Peyer's patch (tissue), 4 donors: ENCODE results near the gene TRPV5.

Source experiments
- POLR2A ChIP-seq, 2 donors: fragments of 450-650 bp; IDR thresholded peaks; one replicate each; pipeline ENCODE4 v1.5.1; 2017; ENCODE audit warnings: antibody characterized with exemption in 2 of 2, mild to moderate bottlenecking in 2 of 2, moderate library complexity in 2 of 2
- TF ChIP-seq, protein P1 (sequence below), 6 experiments: fragments of 450-650 bp in 4 of 6; fragments of 200-600 bp in 2 of 6; sonication (generic) in 1 of 6; IDR thresholded peaks; one replicate each; pipeline ENCODE4 v1.5.1; 2017 to 2019; ENCODE audit warnings: antibody characterized with exemption in 6 of 6, mild to moderate bottlenecking in 3 of 6, moderate library complexity in 1 of 6

GRCh38 chr7:142927949-142928348, 5.6 kb downstream of the TRPV5 start:
- TF ChIP-seq POLR2A (IDR thresholded peaks at IDR 0.05), result no peak
- TF ChIP-seq, protein P1, sequence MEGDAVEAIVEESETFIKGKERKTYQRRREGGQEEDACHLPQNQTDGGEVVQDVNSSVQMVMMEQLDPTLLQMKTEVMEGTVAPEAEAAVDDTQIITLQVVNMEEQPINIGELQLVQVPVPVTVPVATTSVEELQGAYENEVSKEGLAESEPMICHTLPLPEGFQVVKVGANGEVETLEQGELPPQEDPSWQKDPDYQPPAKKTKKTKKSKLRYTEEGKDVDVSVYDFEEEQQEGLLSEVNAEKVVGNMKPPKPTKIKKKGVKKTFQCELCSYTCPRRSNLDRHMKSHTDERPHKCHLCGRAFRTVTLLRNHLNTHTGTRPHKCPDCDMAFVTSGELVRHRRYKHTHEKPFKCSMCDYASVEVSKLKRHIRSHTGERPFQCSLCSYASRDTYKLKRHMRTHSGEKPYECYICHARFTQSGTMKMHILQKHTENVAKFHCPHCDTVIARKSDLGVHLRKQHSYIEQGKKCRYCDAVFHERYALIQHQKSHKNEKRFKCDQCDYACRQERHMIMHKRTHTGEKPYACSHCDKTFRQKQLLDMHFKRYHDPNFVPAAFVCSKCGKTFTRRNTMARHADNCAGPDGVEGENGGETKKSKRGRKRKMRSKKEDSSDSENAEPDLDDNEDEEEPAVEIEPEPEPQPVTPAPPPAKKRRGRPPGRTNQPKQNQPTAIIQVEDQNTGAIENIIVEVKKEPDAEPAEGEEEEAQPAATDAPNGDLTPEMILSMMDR (IDR thresholded peaks at IDR 0.05), result no peak
